ENCODE results near the gene ATXN1. TPM values are rescaled to one million over a fixed set of nuclear protein-coding genes. Genes with fewer than 3 reads are reported as not detected.

Gene ATXN1
- total RNA-seq, 4 donors from 2014 or later = 38.7 to 78.3 (median 62.6) TPM

DNA sequence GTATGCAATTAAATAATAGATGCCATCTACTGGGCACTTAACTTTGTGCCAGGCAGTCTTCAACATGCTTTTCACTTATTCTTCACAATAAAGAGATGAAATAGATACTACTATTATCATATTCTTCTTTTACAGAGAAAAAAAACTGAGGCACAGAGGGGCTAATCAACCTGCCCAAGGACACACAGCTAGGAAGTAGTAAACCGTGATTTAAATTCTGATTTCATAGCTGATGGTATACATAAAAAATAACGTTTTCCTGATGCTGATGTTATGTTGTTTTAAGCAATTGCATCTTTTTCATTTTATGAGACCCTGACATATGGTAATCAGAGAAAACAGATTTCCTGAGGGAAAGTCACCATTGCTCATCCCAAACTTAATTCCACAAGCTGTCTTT lies 45.1 kb upstream of the ATXN1 start:
- Histone ChIP-seq H3K4me1 (peaks cover 8 to 48% (median 12%) of the 10 kb centered on the region in 3 donors), H3K27me3 (no peaks in the 10 kb centered on the region), H3K36me3 (no peaks in the 10 kb centered on the region), H3K4me3 (no peak overlapping the region), H3K9me3 (no peaks in the 10 kb centered on the region), H3K27ac (no peak overlapping the region)
- ATAC-seq = no peak
- 75 to 81% methylated on average over 2 of the region's 2 CpGs for WGBS, 2 donors (ENCODE audit: low coverage in 1 of 2)
- TF ChIP-seq, protein P1, sequence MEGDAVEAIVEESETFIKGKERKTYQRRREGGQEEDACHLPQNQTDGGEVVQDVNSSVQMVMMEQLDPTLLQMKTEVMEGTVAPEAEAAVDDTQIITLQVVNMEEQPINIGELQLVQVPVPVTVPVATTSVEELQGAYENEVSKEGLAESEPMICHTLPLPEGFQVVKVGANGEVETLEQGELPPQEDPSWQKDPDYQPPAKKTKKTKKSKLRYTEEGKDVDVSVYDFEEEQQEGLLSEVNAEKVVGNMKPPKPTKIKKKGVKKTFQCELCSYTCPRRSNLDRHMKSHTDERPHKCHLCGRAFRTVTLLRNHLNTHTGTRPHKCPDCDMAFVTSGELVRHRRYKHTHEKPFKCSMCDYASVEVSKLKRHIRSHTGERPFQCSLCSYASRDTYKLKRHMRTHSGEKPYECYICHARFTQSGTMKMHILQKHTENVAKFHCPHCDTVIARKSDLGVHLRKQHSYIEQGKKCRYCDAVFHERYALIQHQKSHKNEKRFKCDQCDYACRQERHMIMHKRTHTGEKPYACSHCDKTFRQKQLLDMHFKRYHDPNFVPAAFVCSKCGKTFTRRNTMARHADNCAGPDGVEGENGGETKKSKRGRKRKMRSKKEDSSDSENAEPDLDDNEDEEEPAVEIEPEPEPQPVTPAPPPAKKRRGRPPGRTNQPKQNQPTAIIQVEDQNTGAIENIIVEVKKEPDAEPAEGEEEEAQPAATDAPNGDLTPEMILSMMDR (IDR thresholded peaks at IDR 0.05) = no peak
- TF ChIP-seq POLR2A (IDR thresholded peaks at IDR 0.05) = no peak
- no peak for TF ChIP-seq POLR2AphosphoS5 (IDR thresholded peaks at IDR 0.05)
- TF ChIP-seq EP300 (IDR thresholded peaks at IDR 0.05) = no peak

DNA sequence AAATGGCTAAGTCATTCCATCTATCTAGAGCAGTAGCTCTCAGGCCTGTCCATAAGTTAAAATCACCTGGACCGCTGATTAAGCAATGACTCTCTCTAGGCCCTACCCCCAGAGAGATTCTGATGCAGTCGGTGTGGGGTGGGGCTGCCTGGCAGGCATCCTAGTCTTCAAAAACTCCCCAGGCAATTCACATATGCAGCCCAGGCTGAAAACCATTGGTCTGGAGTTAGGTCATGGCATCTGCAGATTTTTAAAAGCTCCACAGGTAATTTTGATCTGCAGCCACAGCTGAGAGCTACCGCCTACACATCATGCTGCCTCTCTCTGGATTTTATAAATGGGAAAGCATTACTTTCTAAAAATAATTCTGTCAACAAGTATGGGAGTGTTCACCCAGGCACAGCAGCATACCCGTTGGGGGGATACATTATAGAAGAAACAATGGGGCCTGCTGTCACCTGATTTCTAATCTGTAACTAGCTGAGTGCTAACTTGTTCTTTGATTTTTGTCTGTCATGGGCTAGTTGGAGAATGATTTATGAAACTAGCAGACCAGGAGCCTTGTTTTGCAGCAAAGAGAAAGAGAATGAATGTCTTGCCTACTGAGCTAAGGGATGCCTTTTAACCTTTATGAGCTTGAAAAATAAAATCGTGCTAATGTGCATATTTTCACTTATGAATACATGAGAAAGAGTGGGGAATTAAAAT lies 44.1 kb upstream of the ATXN1 start:
- H3K9me3 ChIP-seq = no peaks in the 10 kb centered on the region
- WGBS, 2 donors (ENCODE audit: low coverage in 1 of 2) = 26 to 38% methylated on average over 3 to 4 of the region's 5 CpGs
- H3K4me1 ChIP-seq = peaks cover 8 to 48% (median 12%) of the 10 kb centered on the region in 3 donors
- no peaks in the 10 kb centered on the region for H3K36me3 ChIP-seq
- TF ChIP-seq EP300 (IDR thresholded peaks at IDR 0.05) (no peak), POLR2A (IDR thresholded peaks at IDR 0.05) (no peak), POLR2AphosphoS5 (IDR thresholded peaks at IDR 0.05) (no peak)
- TF ChIP-seq, protein P1 (IDR thresholded peaks at IDR 0.05) = no peak
- H3K27me3 ChIP-seq = no peaks in the 10 kb centered on the region
- H3K4me3 ChIP-seq = no peak overlapping the region
- ATAC-seq = no peak
- peak overlapping the region; percentile 9 to 72 (median 50) for H3K27ac ChIP-seq

DNA sequence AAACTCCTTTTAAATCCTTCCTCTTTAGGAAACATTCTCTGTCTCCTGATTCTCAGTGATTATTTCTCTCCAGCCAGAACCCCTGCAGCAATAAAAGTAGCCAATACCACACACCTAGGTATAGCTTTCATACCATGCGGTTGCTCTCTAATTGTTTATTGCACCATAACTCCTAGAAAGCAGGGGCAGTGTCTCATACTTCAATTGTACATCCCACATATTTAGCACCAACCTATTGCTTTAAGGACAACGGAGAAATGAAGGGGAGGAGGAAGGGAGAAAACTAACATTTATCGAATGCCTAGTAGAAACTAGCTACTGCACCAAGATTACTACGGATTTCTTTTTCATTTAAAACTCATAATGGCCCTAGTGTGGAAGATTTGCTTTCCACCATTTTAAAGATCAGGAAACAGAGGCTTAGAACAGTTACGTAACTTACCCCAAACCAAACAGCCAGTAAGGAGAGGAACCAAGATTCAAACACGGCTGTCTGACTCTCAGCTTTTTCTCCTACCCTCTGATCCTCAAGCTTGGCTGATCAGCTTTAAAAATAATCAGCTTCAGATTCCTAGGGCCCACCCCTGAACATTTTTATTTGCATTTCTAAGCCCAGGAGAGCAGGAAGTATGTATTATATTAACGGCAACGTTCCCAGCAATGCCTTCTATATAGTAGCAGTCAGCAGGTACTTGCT lies 43.4 kb upstream of the ATXN1 start:
- no peaks in the 10 kb centered on the region for H3K27me3 ChIP-seq
- no peak overlapping the region for H3K4me3 ChIP-seq
- 68 to 75% methylated on average over 8 of the region's 8 CpGs for WGBS, 2 donors (ENCODE audit: low coverage in 1 of 2)
- peaks cover 8 to 48% (median 12%) of the 10 kb centered on the region in 3 donors for H3K4me1 ChIP-seq
- no peaks in the 10 kb centered on the region for H3K9me3 ChIP-seq
- peak overlapping the region; percentile 39 to 83 (median 74) for H3K27ac ChIP-seq
- H3K36me3 ChIP-seq = no peaks in the 10 kb centered on the region
- no peak for ATAC-seq
- TF ChIP-seq, protein P1 (IDR thresholded peaks at IDR 0.05) = no peak
- no peak for TF ChIP-seq POLR2A (IDR thresholded peaks at IDR 0.05)
- TF ChIP-seq POLR2AphosphoS5 (IDR thresholded peaks at IDR 0.05) = no peak
- no peak for TF ChIP-seq EP300 (IDR thresholded peaks at IDR 0.05)

DNA sequence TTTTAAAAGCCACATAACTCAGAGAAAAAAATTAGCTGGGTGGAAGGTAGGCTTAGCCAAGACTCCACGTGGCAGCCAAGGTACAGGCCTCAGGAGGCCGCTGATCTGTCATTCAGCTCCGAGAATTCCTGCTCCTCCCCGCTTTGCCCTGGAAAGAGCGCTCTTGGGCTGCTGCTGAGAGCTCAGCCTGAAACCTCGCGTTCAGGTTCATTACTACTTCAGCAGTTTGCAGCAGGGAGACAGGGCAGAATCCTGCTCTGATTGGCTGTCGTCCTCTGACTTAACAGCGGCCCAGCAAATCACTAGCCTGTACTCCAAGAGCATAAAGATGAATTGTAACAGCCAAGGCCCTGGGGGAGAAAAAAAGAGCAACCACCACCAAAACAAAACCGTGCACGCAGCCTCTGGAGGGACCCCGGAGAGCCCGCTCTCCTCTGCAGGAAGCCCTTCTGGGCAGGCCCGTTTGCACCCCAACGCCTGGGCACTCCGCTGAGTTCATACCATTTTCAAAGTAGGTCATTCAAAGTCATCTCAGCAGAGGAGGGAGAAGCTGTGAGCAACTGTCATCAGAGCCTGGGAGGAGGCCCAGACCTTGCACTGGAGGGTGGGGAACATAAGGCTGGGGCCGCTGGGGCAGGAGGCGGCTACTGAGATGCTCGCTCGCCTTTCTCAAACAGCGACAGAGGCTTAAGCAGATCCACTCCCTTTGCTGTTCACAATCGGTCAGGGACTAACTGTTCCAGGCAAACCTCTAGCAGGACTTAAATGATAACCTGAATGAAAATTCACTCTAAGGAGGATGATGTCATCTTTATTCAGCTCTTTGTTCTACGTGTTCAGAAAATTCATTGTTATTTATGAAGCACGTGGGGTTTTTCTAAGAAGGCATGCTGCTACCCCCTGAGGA lies 42.3 kb upstream of the ATXN1 start:
- Histone ChIP-seq H3K27ac (peak overlapping the region; percentile 39 to 83 (median 74)), H3K4me3 (peak overlapping the region; percentile 17 to 34), H3K36me3 (no peaks in the 10 kb centered on the region), H3K4me1 (peaks cover 8 to 48% (median 12%) of the 10 kb centered on the region in 3 donors), H3K27me3 (no peaks in the 10 kb centered on the region), H3K9me3 (no peaks in the 10 kb centered on the region)
- ATAC-seq = peak; percentile 88
- TF ChIP-seq, protein P1 (IDR thresholded peaks at IDR 0.05) = peak in 1 of 4 experiments; percentile 13
- TF ChIP-seq POLR2A (IDR thresholded peaks at IDR 0.05) = no peak
- WGBS, 2 donors (ENCODE audit: low coverage in 1 of 2) = 10 to 24% methylated on average over 7 to 12 of the region's 24 CpGs

Data from gastroesophageal sphincter (tissue), 4 donors.